ENCODE results near the gene TMEM51. TPM values are rescaled to one million over a fixed set of nuclear protein-coding genes. Genes with fewer than 3 reads are reported as not detected.
"Not testable (repeated sequence)": the region's sequence is repeated elsewhere in the genome, so short reads cannot be mapped to it uniquely, and the experiment has no call there.

TMEM51 gene
- total RNA-seq, 1 donor from 2014 or later = 6.9 TPM

- FAIRE-seq = no peak
- no peaks in the 10 kb centered on the region for H3K36me3 ChIP-seq (ENCODE audit: insufficient read depth, low read length)
- no peak overlapping the region for H3K4me3 Mint-ChIP-seq (ENCODE audit: unreplicated experiment)
These were observed 21.1 kb downstream of the TMEM51 start for GRCh38 chr1:15174615-15174983.

GRCh38 chr1:15175324-15176094 lies 22.0 kb downstream of the TMEM51 start:
- not testable (repeated sequence) for FAIRE-seq; H3K27ac Mint-ChIP-seq (ENCODE audit: unreplicated experiment)

More at GRCh38 chr1:15174615-15174983, 21.1 kb downstream of the TMEM51 start:
- H3K79me2 ChIP-seq (ENCODE audit: insufficient read depth, low read length) = no peaks in the 10 kb centered on the region
- no peaks in the 10 kb centered on the region for H3K9me3 ChIP-seq (ENCODE audit: insufficient read depth, low read depth, low read length)
- peaks cover 19% of the 10 kb centered on the region for H3K4me1 ChIP-seq (ENCODE audit: insufficient read depth, low read length)
- H4K20me1 ChIP-seq (ENCODE audit: insufficient read depth, low read length) = no peaks in the 10 kb centered on the region
- H3K27me3 ChIP-seq (ENCODE audit: insufficient read depth, low read length) = no peaks in the 10 kb centered on the region
- Mint-ChIP-seq H3K27ac (ENCODE audit: unreplicated experiment) (no peak overlapping the region), H3K27me3 (ENCODE audit: low read depth, unreplicated experiment) (no peaks in the 10 kb centered on the region), H3K4me1 (ENCODE audit: low read depth, unreplicated experiment) (peaks cover 31% of the 10 kb centered on the region), H3K9me3 (ENCODE audit: unreplicated experiment) (no peaks in the 10 kb centered on the region), H3K36me3 (ENCODE audit: low read depth, unreplicated experiment) (no peaks in the 10 kb centered on the region)
- H3K4me3 ChIP-seq (ENCODE audit: insufficient read depth, low read depth, low read length) = no peak overlapping the region
- TF ChIP-seq CTCF (IDR thresholded peaks at IDR 0.05; ENCODE audit: insufficient read depth, low read depth, low read length) (no peak), EZH2 (IDR thresholded peaks at IDR 0.05; ENCODE audit: insufficient read depth, low read length) (no peak)
- H3K4me2 ChIP-seq (ENCODE audit: low read length) = no peak overlapping the region
- no peak overlapping the region for H3K27ac ChIP-seq (ENCODE audit: low read depth, low read length)
- H3K9ac ChIP-seq (ENCODE audit: low read length) = no peak overlapping the region
- H2AFZ ChIP-seq (ENCODE audit: low read depth, low read length) = no peak overlapping the region
- no peak for DNase-seq (ENCODE audit: low read depth)

GRCh38 chr1:15176120-15176519 lies 22.6 kb downstream of the TMEM51 start:
- peaks cover 27% of the 10 kb centered on the region for H3K4me1 ChIP-seq (ENCODE audit: insufficient read depth, low read length)
- FAIRE-seq = no peak
- H2AFZ ChIP-seq (ENCODE audit: low read depth, low read length) = no peak overlapping the region
- H3K27me3 Mint-ChIP-seq (ENCODE audit: low read depth, unreplicated experiment) = no peaks in the 10 kb centered on the region
- DNase-seq (ENCODE audit: low read depth) = no peak
- no peak overlapping the region for H3K4me3 ChIP-seq (ENCODE audit: insufficient read depth, low read depth, low read length)
- TF ChIP-seq CTCF (IDR thresholded peaks at IDR 0.05; ENCODE audit: insufficient read depth, low read depth, low read length) (no peak), EZH2 (IDR thresholded peaks at IDR 0.05; ENCODE audit: insufficient read depth, low read length) (no peak)
- H3K4me1 Mint-ChIP-seq (ENCODE audit: low read depth, unreplicated experiment) = peaks cover 33% of the 10 kb centered on the region
- no peaks in the 10 kb centered on the region for H3K9me3 Mint-ChIP-seq (ENCODE audit: unreplicated experiment)
- no peak overlapping the region for H3K9ac ChIP-seq (ENCODE audit: low read length)
- no peaks in the 10 kb centered on the region for H3K79me2 ChIP-seq (ENCODE audit: insufficient read depth, low read length)
- no peaks in the 10 kb centered on the region for H3K36me3 ChIP-seq (ENCODE audit: insufficient read depth, low read length)
- no peaks in the 10 kb centered on the region for H3K9me3 ChIP-seq (ENCODE audit: insufficient read depth, low read depth, low read length)
- no peak overlapping the region for H3K27ac ChIP-seq (ENCODE audit: low read depth, low read length)
- no peak overlapping the region for H3K4me3 Mint-ChIP-seq (ENCODE audit: unreplicated experiment)
- no peak overlapping the region for H3K4me2 ChIP-seq (ENCODE audit: low read length)
- H3K36me3 Mint-ChIP-seq (ENCODE audit: low read depth, unreplicated experiment) = no peaks in the 10 kb centered on the region
- H3K27me3 ChIP-seq (ENCODE audit: insufficient read depth, low read length) = no peaks in the 10 kb centered on the region
- peaks cover 4% of the 10 kb centered on the region for H4K20me1 ChIP-seq (ENCODE audit: insufficient read depth, low read length)
- H3K27ac Mint-ChIP-seq (ENCODE audit: unreplicated experiment) = no peak overlapping the region

More at GRCh38 chr1:15175324-15176094, 22.0 kb downstream of the TMEM51 start:
- not testable (repeated sequence) for H3K27ac ChIP-seq (ENCODE audit: low read depth, low read length); H3K36me3 ChIP-seq (ENCODE audit: insufficient read depth, low read length); H3K9me3 ChIP-seq (ENCODE audit: insufficient read depth, low read depth, low read length); H2AFZ ChIP-seq (ENCODE audit: low read depth, low read length); H3K9ac ChIP-seq (ENCODE audit: low read length); H3K4me3 ChIP-seq (ENCODE audit: insufficient read depth, low read depth, low read length); H3K27me3 ChIP-seq (ENCODE audit: insufficient read depth, low read length); H3K4me3 Mint-ChIP-seq (ENCODE audit: unreplicated experiment); H3K27me3 Mint-ChIP-seq (ENCODE audit: low read depth, unreplicated experiment); H3K36me3 Mint-ChIP-seq (ENCODE audit: low read depth, unreplicated experiment); DNase-seq (ENCODE audit: low read depth); H3K9me3 Mint-ChIP-seq (ENCODE audit: unreplicated experiment); H3K79me2 ChIP-seq (ENCODE audit: insufficient read depth, low read length); H3K4me2 ChIP-seq (ENCODE audit: low read length); H4K20me1 ChIP-seq (ENCODE audit: insufficient read depth, low read length)
- H3K4me1 Mint-ChIP-seq (ENCODE audit: low read depth, unreplicated experiment) = peaks cover 33% of the 10 kb centered on the region
- peaks cover 27% of the 10 kb centered on the region for H3K4me1 ChIP-seq (ENCODE audit: insufficient read depth, low read length)

Measured in astrocyte (in vitro differentiated cells and primary cell).